Gastroesophageal sphincter (tissue), 4 donors: ENCODE results near the gene ZNF559. TPM values are rescaled to one million over a fixed set of nuclear protein-coding genes. Genes with fewer than 3 reads are reported as not detected.

ENCODE experiments used
- ATAC-seq: fragments of 150-250 bp; one replicate; pipeline ENCODE4 v1.9.1; 2016; ENCODE audit warnings: mild to moderate bottlenecking, moderate library complexity
- H3K27ac ChIP-seq, 4 donors: fragments of 200-600 bp; sonication (generic) in 3 of 4; 1 replicate in 3 of 4; 2 replicates in 1 of 4; pipeline ENCODE4 v1.5.1; 2016 to 2019
- H3K27me3 ChIP-seq: fragments of 200-600 bp; sonication (generic); one replicate; pipeline ENCODE4 v1.5.1; 2019
- H3K36me3 ChIP-seq, 2 donors: fragments of 200-600 bp; sonication (generic); one replicate each; pipeline ENCODE4 v1.5.1; 2019; ENCODE audit warnings: control low read depth in 1 of 2
- H3K4me1 ChIP-seq, 3 donors: fragments of 200-600 bp; sonication (generic); 1 replicate in 2 of 3; 2 replicates in 1 of 3; pipeline ENCODE4 v1.5.1; 2016 to 2019; ENCODE audit warnings: control low read depth in 2 of 3
- H3K4me3 ChIP-seq, 2 donors: fragments of 200-600 bp; sonication (generic); one replicate each; pipeline ENCODE4 v1.5.1; 2019; ENCODE audit warnings: mild to moderate bottlenecking in 1 of 2, moderate library complexity in 1 of 2
- H3K9me3 ChIP-seq, 3 donors: fragments of 200-600 bp; sonication (generic); one replicate each; pipeline ENCODE4 v1.5.1; 2017 to 2019; ENCODE audit warnings: control low read depth in 2 of 3
- EP300 ChIP-seq: sonication (generic); formaldehyde crosslinking; IDR thresholded peaks from one replicate; pipeline ENCODE4 v1.6.1; 2017; ENCODE audit warnings: antibody characterized with exemption, mild to moderate bottlenecking
- POLR2A ChIP-seq, 2 donors: fragments of 450-650 bp; IDR thresholded peaks; one replicate each; pipeline ENCODE4 v1.6.1; 2017; ENCODE audit warnings: antibody characterized with exemption in 2 of 2, mild to moderate bottlenecking in 2 of 2, moderate library complexity in 1 of 2
- POLR2AphosphoS5 ChIP-seq: sonication (generic); formaldehyde crosslinking; IDR thresholded peaks from one replicate; pipeline ENCODE4 v1.6.1; 2017; ENCODE audit warnings: antibody characterized with exemption
- WGBS, 2 donors: methylation state at CpG; one replicate each; pipeline ENCODE4 v1.1.5; 2018; ENCODE audit warnings: low coverage in 1 of 2; 5-methylcytosine and 5-hydroxymethylcytosine counted together
- total RNA-seq, 4 donors: library from RNA; depleted of rRNA; stranded (reverse); fragments of >200 nt; gene quantifications; one replicate each; pipeline ENCODE4 v1.1.0, GENCODE V29; 2016
- TF ChIP-seq, protein P1 (sequence below), 4 experiments: fragments of 200-600 bp in 2 of 4; fragments of 450-650 bp in 2 of 4; sonication (generic) in 1 of 4; IDR thresholded peaks; one replicate each; pipeline ENCODE4 v1.5.1; 2017 to 2019; ENCODE audit warnings: antibody characterized with exemption in 4 of 4, mild to moderate bottlenecking in 2 of 4, moderate library complexity in 2 of 4

Gene ZNF559
- total RNA-seq, 4 donors from 2014 or later = 15.4 to 22.3 (median 16.7) TPM

GRCh38 chr19:9306443-9306842 lies 17.5 kb upstream of the ZNF559 start:
- no peak overlapping the region for H3K4me3 ChIP-seq
- no peak for ATAC-seq
- no peak for TF ChIP-seq POLR2AphosphoS5
- 100% methylated on average over 1 of the region's 1 CpG for WGBS, 2 donors
- H3K36me3 ChIP-seq = peaks cover 9 to 48% of the 10 kb centered on the region in 2 donors
- H3K27me3 ChIP-seq = no peaks in the 10 kb centered on the region
- peaks cover 0 to 44% (median 0%) of the 10 kb centered on the region in 3 donors for H3K9me3 ChIP-seq
- no peak overlapping the region for H3K27ac ChIP-seq
- H3K4me1 ChIP-seq = peaks cover 0 to 30% (median 0%) of the 10 kb centered on the region in 3 donors

DNA sequence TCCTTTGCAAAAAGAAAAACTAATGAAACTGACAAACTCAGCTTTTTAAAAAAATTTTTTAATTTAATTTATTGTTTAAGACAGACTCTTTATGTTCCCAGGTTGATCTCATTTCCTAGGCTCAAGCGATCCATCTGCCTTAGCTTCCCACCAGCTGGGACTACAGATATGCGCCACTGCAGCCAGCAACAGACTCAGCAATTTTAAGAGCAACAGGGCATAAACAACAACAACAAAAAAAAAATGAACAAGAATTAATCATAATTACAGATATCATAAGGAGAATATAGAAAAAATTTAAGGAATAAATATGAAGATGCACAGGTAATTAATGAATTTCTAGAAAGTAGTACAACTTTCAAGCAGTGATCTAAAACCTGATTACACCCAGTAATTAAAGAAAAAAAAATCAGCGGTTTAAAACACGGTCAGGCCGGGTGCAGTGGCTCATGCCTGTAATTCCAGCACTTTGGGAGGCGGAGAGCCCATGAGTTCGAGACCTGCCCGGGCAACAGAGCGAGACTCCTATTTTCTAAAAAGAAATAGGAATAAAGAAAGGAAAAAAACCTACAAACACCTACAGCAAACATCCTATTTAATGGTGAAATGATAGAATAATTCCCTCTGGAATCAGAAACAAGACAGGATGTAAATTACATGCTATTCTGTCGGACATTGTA lies 15.7 kb upstream of the ZNF559 start:
- Histone ChIP-seq H3K4me1 (peaks cover 0 to 30% (median 0%) of the 10 kb centered on the region in 3 donors), H3K9me3 (peaks cover 0 to 26% (median 0%) of the 10 kb centered on the region in 3 donors), H3K36me3 (peaks cover under 1 to 30% of the 10 kb centered on the region in 2 donors), H3K27me3 (no peaks in the 10 kb centered on the region), H3K27ac (no peak overlapping the region), H3K4me3 (peak overlapping the region; percentile 84 to 88)
- TF ChIP-seq POLR2AphosphoS5 = no peak
- TF ChIP-seq EP300 = no peak
- no peak for TF ChIP-seq POLR2A (IDR thresholded peaks at IDR 0.05)
- TF ChIP-seq, protein P1, sequence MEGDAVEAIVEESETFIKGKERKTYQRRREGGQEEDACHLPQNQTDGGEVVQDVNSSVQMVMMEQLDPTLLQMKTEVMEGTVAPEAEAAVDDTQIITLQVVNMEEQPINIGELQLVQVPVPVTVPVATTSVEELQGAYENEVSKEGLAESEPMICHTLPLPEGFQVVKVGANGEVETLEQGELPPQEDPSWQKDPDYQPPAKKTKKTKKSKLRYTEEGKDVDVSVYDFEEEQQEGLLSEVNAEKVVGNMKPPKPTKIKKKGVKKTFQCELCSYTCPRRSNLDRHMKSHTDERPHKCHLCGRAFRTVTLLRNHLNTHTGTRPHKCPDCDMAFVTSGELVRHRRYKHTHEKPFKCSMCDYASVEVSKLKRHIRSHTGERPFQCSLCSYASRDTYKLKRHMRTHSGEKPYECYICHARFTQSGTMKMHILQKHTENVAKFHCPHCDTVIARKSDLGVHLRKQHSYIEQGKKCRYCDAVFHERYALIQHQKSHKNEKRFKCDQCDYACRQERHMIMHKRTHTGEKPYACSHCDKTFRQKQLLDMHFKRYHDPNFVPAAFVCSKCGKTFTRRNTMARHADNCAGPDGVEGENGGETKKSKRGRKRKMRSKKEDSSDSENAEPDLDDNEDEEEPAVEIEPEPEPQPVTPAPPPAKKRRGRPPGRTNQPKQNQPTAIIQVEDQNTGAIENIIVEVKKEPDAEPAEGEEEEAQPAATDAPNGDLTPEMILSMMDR (IDR thresholded peaks at IDR 0.05) = no peak
- no peak for ATAC-seq
- 59 to 66% methylated on average over 9 to 10 of the region's 10 CpGs for WGBS, 2 donors

GRCh38 chr19:9309139-9309973 lies 14.6 kb upstream of the ZNF559 start, which contains the start of gene ZNF699:
Gene ZNF699 (minus strand): TSS chr19:9309838. CDS start chr19:9305119, 4,719 bp downstream.
- 0 to 1% methylated on average over 12 to 26 of the region's 63 CpGs for WGBS, 2 donors

DNA sequence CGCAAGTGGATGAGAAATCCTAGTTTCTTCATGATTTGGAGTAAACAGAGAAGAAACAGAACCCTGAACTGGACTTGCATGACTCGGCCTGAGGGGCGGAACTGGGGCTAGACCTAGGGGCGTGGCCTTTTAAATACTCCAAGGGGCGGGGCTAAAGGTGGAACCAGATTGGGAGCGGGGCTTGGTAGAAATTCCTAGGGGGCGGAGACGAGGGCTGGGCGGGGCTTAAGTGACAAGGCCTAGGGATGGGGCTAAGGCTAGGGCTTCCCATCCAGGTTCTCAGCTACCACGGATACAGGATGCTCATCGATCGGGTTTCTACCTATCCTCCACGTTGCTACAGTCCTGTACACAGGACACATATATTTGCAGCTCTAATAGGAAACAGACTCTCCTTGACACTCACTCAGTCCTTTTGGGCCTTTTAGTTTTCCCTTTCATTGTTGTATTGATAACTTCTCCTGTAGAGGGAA lies 14.0 kb upstream of the ZNF559 start:
- Histone ChIP-seq H3K4me1 (peaks cover 0 to 30% (median 0%) of the 10 kb centered on the region in 3 donors), H3K36me3 (peaks cover 0 to 12% of the 10 kb centered on the region in 2 donors), H3K9me3 (peaks cover 0 to 11% (median 0%) of the 10 kb centered on the region in 3 donors), H3K4me3 (peak overlapping the region; percentile 84 to 88), H3K27ac (peak overlapping the region; percentile 91 to 99 (median 97)), H3K27me3 (no peaks in the 10 kb centered on the region)
- ATAC-seq = peak; percentile 93
- TF ChIP-seq EP300 = no peak
- no peak for TF ChIP-seq POLR2A (IDR thresholded peaks at IDR 0.05)
- no peak for TF ChIP-seq POLR2AphosphoS5
- TF ChIP-seq, protein P1 (IDR thresholded peaks at IDR 0.05) = no peak
- 4 to 12% methylated on average over 9 to 10 of the region's 13 CpGs for WGBS, 2 donors

More at GRCh38 chr19:9309139-9309973, 14.6 kb upstream of the ZNF559 start, which contains the start of gene ZNF699:
- ATAC-seq = peak; percentile 98
- Histone ChIP-seq H3K36me3 (peaks cover 0 to 18% of the 10 kb centered on the region in 2 donors), H3K9me3 (peaks cover 0 to 15% (median 0%) of the 10 kb centered on the region in 3 donors), H3K27ac (peak within 1 kb of the TSS; percentile 91 to 99 (median 97)), H3K4me1 (peaks cover 0 to 30% (median 0%) of the 10 kb centered on the region in 3 donors), H3K4me3 (peak within 1 kb of the TSS; percentile 84 to 88), H3K27me3 (no peaks in the 10 kb centered on the region)
- peak; percentile 81 for TF ChIP-seq POLR2AphosphoS5
- TF ChIP-seq, protein P1 (IDR thresholded peaks at IDR 0.05) = no peak
- TF ChIP-seq EP300 = no peak
- peak; percentile 81 to 87 for TF ChIP-seq POLR2A (IDR thresholded peaks at IDR 0.05)

- WGBS, 2 donors = 56 to 100% methylated on average over 1 to 4 of the region's 4 CpGs
- no peak for ATAC-seq
- TF ChIP-seq, protein P1 (IDR thresholded peaks at IDR 0.05) = no peak
- no peak for TF ChIP-seq POLR2AphosphoS5
- no peak for TF ChIP-seq EP300
- TF ChIP-seq POLR2A (IDR thresholded peaks at IDR 0.05) = no peak
These were observed 10.2 kb upstream of the ZNF559 start for GRCh38 chr19:9313756-9314155.

More at GRCh38 chr19:9313756-9314155, 10.2 kb upstream of the ZNF559 start:
- Histone ChIP-seq H3K4me1 (peaks cover 0 to 7% (median 0%) of the 10 kb centered on the region in 3 donors), H3K36me3 (no peaks in the 10 kb centered on the region), H3K9me3 (no peaks in the 10 kb centered on the region), H3K4me3 (no peak overlapping the region), H3K27ac (no peak overlapping the region), H3K27me3 (no peaks in the 10 kb centered on the region)
